ENCODE results near the gene GPR15. TPM values are rescaled to one million over a fixed set of nuclear protein-coding genes. Genes with fewer than 3 reads are reported as not detected.

Gene GPR15
- total and polyA plus RNA-seq, 10 of the 15 experiments (the other 5 are each of a cell fraction or from before 2014, with no cell fraction given) = 70.7 to 150 (median 115) TPM

DNA sequence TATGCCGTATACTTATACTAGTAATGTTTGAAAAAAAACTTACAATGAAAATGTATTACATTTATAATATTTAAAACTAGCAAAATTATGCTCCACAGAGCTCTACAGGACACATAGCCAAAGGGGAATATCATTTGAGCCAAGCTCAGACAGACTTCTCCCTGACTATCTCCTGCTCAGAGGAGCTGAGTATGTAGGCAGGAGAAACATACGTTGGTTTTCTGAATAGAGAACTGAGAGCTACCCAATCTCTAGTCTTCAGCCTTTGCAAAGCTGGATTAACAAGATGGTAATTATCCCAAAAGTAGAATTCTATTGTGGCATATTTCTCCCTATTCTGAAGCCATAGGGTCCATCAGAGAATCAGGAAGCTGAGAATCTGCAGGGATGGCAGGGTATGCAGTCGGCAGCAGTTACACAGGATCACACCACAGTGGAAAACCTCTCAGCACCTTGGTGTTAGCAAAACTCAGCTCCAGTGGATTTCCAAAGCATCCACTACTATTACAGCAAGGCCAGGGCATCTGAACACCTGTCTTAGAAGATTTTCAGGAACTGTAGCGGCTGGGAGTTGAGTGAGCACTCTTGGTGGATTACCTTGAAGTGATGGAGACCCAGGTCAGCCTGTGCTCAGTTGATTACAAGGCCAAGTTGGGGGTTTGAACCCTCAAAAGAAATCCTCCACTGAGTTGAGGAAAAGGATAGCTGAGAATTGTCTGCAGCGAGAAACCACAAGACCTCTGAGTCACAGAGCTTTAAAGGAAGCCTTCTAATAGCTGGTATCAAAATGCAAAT lies 30.1 kb downstream of the GPR15 start (continued):
- TF ChIP-seq, protein P1, sequence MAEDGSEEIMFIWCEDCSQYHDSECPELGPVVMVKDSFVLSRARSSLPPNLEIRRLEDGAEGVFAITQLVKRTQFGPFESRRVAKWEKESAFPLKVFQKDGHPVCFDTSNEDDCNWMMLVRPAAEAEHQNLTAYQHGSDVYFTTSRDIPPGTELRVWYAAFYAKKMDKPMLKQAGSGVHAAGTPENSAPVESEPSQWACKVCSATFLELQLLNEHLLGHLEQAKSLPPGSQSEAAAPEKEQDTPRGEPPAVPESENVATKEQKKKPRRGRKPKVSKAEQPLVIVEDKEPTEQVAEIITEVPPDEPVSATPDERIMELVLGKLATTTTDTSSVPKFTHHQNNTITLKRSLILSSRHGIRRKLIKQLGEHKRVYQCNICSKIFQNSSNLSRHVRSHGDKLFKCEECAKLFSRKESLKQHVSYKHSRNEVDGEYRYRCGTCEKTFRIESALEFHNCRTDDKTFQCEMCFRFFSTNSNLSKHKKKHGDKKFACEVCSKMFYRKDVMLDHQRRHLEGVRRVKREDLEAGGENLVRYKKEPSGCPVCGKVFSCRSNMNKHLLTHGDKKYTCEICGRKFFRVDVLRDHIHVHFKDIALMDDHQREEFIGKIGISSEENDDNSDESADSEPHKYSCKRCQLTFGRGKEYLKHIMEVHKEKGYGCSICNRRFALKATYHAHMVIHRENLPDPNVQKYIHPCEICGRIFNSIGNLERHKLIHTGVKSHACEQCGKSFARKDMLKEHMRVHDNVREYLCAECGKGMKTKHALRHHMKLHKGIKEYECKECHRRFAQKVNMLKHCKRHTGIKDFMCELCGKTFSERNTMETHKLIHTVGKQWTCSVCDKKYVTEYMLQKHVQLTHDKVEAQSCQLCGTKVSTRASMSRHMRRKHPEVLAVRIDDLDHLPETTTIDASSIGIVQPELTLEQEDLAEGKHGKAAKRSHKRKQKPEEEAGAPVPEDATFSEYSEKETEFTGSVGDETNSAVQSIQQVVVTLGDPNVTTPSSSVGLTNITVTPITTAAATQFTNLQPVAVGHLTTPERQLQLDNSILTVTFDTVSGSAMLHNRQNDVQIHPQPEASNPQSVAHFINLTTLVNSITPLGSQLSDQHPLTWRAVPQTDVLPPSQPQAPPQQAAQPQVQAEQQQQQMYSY (CRISPR knock-in tag; IDR thresholded peaks at IDR 0.05) = no peak
- TF ChIP-seq, protein P2, sequence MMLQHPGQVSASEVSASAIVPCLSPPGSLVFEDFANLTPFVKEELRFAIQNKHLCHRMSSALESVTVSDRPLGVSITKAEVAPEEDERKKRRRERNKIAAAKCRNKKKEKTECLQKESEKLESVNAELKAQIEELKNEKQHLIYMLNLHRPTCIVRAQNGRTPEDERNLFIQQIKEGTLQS (IDR thresholded peaks at IDR 0.05; ENCODE audit: borderline replicate concordance, extremely low read depth, low read depth, low read length) = 0 out of 2 replicates have a peak, but pooled peaks have one; percentile 0
- TF ChIP-seq RELA (IDR thresholded peaks at IDR 0.05; ENCODE audit: borderline replicate concordance, partially characterized antibody) (no peak), ZNF622 (IDR thresholded peaks at IDR 0.05) (no peak), MEF2A (IDR thresholded peaks at IDR 0.05; ENCODE audit: insufficient read depth, low read depth, low read length) (no peak), POLR2A (IDR thresholded peaks at IDR 0.05; ENCODE audit: low read depth, low read length) (peak; percentile 62), STAT3 (IDR thresholded peaks at IDR 0.05; ENCODE audit: low read depth, low read length) (no peak), BCL11A (IDR thresholded peaks at IDR 0.05; ENCODE audit: low read depth, low read length) (no peak), CHD1 (IDR thresholded peaks at IDR 0.05; ENCODE audit: low read depth, low read length) (0 out of 2 replicates have a peak, but pooled peaks have one; percentile 87), ESRRA (IDR thresholded peaks at IDR 0.05; ENCODE audit: low read length) (no peak), SMAD1 (IDR thresholded peaks at IDR 0.05; ENCODE audit: low read depth, partially characterized antibody) (no peak), CREM (IDR thresholded peaks at IDR 0.05; ENCODE audit: low read depth) (no peak), LARP7 (IDR thresholded peaks at IDR 0.05) (no peak), CEBPB (IDR thresholded peaks at IDR 0.05; ENCODE audit: borderline replicate concordance in 1 of 2, low read depth in 2 of 2, low read length in 2 of 2) (no peak; a peak in 1 of 4 replicates), SUZ12 (IDR thresholded peaks at IDR 0.05; ENCODE audit: unreplicated experiment) (no peak), SPI1 (IDR thresholded peaks at IDR 0.05; ENCODE audit: borderline replicate concordance, insufficient read depth, low read depth, low read length) (peak; percentile 63; the same call in 1 of the 2 replicates)
- TF ChIP-seq, protein P3, sequence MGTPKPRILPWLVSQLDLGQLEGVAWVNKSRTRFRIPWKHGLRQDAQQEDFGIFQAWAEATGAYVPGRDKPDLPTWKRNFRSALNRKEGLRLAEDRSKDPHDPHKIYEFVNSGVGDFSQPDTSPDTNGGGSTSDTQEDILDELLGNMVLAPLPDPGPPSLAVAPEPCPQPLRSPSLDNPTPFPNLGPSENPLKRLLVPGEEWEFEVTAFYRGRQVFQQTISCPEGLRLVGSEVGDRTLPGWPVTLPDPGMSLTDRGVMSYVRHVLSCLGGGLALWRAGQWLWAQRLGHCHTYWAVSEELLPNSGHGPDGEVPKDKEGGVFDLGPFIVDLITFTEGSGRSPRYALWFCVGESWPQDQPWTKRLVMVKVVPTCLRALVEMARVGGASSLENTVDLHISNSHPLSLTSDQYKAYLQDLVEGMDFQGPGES (IDR thresholded peaks at IDR 0.05) = no peak
- TF ChIP-seq, protein P4, sequence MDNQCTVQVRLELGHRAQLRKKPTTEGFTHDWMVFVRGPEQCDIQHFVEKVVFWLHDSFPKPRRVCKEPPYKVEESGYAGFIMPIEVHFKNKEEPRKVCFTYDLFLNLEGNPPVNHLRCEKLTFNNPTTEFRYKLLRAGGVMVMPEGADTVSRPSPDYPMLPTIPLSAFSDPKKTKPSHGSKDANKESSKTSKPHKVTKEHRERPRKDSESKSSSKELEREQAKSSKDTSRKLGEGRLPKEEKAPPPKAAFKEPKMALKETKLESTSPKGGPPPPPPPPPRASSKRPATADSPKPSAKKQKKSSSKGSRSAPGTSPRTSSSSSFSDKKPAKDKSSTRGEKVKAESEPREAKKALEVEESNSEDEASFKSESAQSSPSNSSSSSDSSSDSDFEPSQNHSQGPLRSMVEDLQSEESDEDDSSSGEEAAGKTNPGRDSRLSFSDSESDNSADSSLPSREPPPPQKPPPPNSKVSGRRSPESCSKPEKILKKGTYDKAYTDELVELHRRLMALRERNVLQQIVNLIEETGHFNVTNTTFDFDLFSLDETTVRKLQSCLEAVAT (IDR thresholded peaks at IDR 0.05) = peak; percentile 93
- TF ChIP-seq, protein P5, sequence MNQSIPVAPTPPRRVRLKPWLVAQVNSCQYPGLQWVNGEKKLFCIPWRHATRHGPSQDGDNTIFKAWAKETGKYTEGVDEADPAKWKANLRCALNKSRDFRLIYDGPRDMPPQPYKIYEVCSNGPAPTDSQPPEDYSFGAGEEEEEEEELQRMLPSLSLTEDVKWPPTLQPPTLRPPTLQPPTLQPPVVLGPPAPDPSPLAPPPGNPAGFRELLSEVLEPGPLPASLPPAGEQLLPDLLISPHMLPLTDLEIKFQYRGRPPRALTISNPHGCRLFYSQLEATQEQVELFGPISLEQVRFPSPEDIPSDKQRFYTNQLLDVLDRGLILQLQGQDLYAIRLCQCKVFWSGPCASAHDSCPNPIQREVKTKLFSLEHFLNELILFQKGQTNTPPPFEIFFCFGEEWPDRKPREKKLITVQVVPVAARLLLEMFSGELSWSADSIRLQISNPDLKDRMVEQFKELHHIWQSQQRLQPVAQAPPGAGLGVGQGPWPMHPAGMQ (IDR thresholded peaks at IDR 0.05; ENCODE audit: borderline replicate concordance) = no peak

Data from GM12878 (cell line).